ENCODE measurements around the gene CYB5R3. TPM values are rescaled to one million over a fixed set of nuclear protein-coding genes. Genes with fewer than 3 reads are reported as not detected.
"Not testable (repeated sequence)": the region's sequence is repeated elsewhere in the genome, so short reads cannot be mapped to it uniquely, and the experiment has no call there.

CYB5R3 gene
- total and polyA plus RNA-seq, 4 donors, result 346 to 756 (median 437) TPM

- not testable (repeated sequence) for H3K27me3 ChIP-seq (ENCODE audit: control insufficient read depth in 1 of 2, insufficient read depth in 2 of 2, low read length in 1 of 2); H3K4me3 ChIP-seq (ENCODE audit: low read length in 2 of 2); H3K27ac ChIP-seq (ENCODE audit: low read depth in 1 of 2, low read length in 2 of 2); H3K36me3 ChIP-seq (ENCODE audit: control insufficient read depth in 1 of 2, insufficient read depth in 2 of 2, low read length in 1 of 2); DNase-seq; H3K4me1 ChIP-seq (ENCODE audit: control insufficient read depth in 1 of 2, insufficient read depth in 2 of 2, low read length in 2 of 2); H3K9me3 ChIP-seq (ENCODE audit: control insufficient read depth, low read length); ATAC-seq (ENCODE audit: low FRiP score)
- 94 to 95% methylated on average over 3 of the region's 3 CpGs for WGBS, 2 donors
- intact Hi-C loops (cut with DNase I), result loop anchor here (10.0 kb wide), 2 partner anchors 118 to 138 kb away; no protein-coding TSS in a partner anchor
These were observed 17.2 kb upstream of the CYB5R3 start for GRCh38 chr22:42666393-42666792.

GRCh38 chr22:42664976-42665831 lies 16.0 kb upstream of the CYB5R3 start:
- Histone ChIP-seq H3K36me3 (ENCODE audit: control insufficient read depth in 1 of 2, insufficient read depth in 2 of 2, low read length in 1 of 2) (no peaks in the 10 kb centered on the region), H3K27ac (ENCODE audit: low read depth in 1 of 2, low read length in 2 of 2) (no peak overlapping the region), H3K9me3 (ENCODE audit: control insufficient read depth, low read length) (no peaks in the 10 kb centered on the region), H3K27me3 (ENCODE audit: control insufficient read depth in 1 of 2, insufficient read depth in 2 of 2, low read length in 1 of 2) (no peaks in the 10 kb centered on the region), H3K4me3 (ENCODE audit: low read length in 2 of 2) (no peak overlapping the region), H3K4me1 (ENCODE audit: control insufficient read depth in 1 of 2, insufficient read depth in 2 of 2, low read length in 2 of 2) (no peaks in the 10 kb centered on the region)
- WGBS, 2 donors, result 65 to 68% methylated on average over 11 of the region's 11 CpGs
- intact Hi-C loops (cut with DNase I), result loop anchor here (5.0 to 10.0 kb wide), 3 partner anchors 52 to 140 kb away; no protein-coding TSS in a partner anchor
- DNase-seq (no peak), ATAC-seq (ENCODE audit: low FRiP score) (no peak)

GRCh38 chr22:42661985-42662831 lies 13.0 kb upstream of the CYB5R3 start:
- H3K27me3 ChIP-seq (ENCODE audit: control insufficient read depth in 1 of 2, insufficient read depth in 2 of 2, low read length in 1 of 2), result no peaks in the 10 kb centered on the region
- intact Hi-C loops (cut with DNase I), result loop anchor here (2.0 to 10.0 kb wide), 5 partner anchors 39 to 159 kb away; no protein-coding TSS in a partner anchor
- ATAC-seq (ENCODE audit: low FRiP score) (peak; percentile 95), DNase-seq (peak; percentile 89 to 97)
- no peaks in the 10 kb centered on the region for H3K9me3 ChIP-seq (ENCODE audit: control insufficient read depth, low read length)
- H3K36me3 ChIP-seq (ENCODE audit: control insufficient read depth in 1 of 2, insufficient read depth in 2 of 2, low read length in 1 of 2), result no peaks in the 10 kb centered on the region
- WGBS, 2 donors, result 7 to 8% methylated on average over 54 to 68 of the region's 68 CpGs
- peak overlapping the region; percentile 37 to 42 for H3K4me3 ChIP-seq (ENCODE audit: low read length in 2 of 2)
- no peaks in the 10 kb centered on the region for H3K4me1 ChIP-seq (ENCODE audit: control insufficient read depth in 1 of 2, insufficient read depth in 2 of 2, low read length in 2 of 2)
- no peak overlapping the region for H3K27ac ChIP-seq (ENCODE audit: low read depth in 1 of 2, low read length in 2 of 2)

- no peak for DNase-seq
- ATAC-seq (ENCODE audit: low FRiP score), result no peak
- Histone ChIP-seq H3K27ac (ENCODE audit: low read depth in 1 of 2, low read length in 2 of 2) (no peak overlapping the region), H3K4me3 (ENCODE audit: low read length in 2 of 2) (no peak overlapping the region), H3K9me3 (ENCODE audit: control insufficient read depth, low read length) (no peaks in the 10 kb centered on the region), H3K27me3 (ENCODE audit: control insufficient read depth in 1 of 2, insufficient read depth in 2 of 2, low read length in 1 of 2) (no peaks in the 10 kb centered on the region), H3K4me1 (ENCODE audit: control insufficient read depth in 1 of 2, insufficient read depth in 2 of 2, low read length in 2 of 2) (no peaks in the 10 kb centered on the region), H3K36me3 (ENCODE audit: control insufficient read depth in 1 of 2, insufficient read depth in 2 of 2, low read length in 1 of 2) (no peaks in the 10 kb centered on the region)
- intact Hi-C loops (cut with DNase I), result no loop called here
- WGBS, 2 donors, result 94 to 96% methylated on average over 8 of the region's 8 CpGs
These were observed 7.4 kb upstream of the CYB5R3 start for GRCh38 chr22:42656578-42656977.

- no peak overlapping the region for H3K4me3 ChIP-seq (ENCODE audit: low read length in 2 of 2)
- no peaks in the 10 kb centered on the region for H3K27me3 ChIP-seq (ENCODE audit: control insufficient read depth in 1 of 2, insufficient read depth in 2 of 2, low read length in 1 of 2)
- H3K9me3 ChIP-seq (ENCODE audit: control insufficient read depth, low read length), result no peaks in the 10 kb centered on the region
- DNase-seq (no peak), ATAC-seq (ENCODE audit: low FRiP score) (no peak)
- WGBS, 2 donors, result 79 to 81% methylated on average over 9 of the region's 9 CpGs
- H3K4me1 ChIP-seq (ENCODE audit: control insufficient read depth in 1 of 2, insufficient read depth in 2 of 2, low read length in 2 of 2), result no peaks in the 10 kb centered on the region
- no peak overlapping the region for H3K27ac ChIP-seq (ENCODE audit: low read depth in 1 of 2, low read length in 2 of 2)
- H3K36me3 ChIP-seq (ENCODE audit: control insufficient read depth in 1 of 2, insufficient read depth in 2 of 2, low read length in 1 of 2), result no peaks in the 10 kb centered on the region
- intact Hi-C loops (cut with DNase I), result no loop called here
These were observed 6.5 kb upstream of the CYB5R3 start for GRCh38 chr22:42655693-42656092.

GRCh38 chr22:42654436-42655073 lies 5.4 kb upstream of the CYB5R3 start:
- Histone ChIP-seq H3K36me3 (ENCODE audit: control insufficient read depth in 1 of 2, insufficient read depth in 2 of 2, low read length in 1 of 2) (no peaks in the 10 kb centered on the region), H3K4me3 (ENCODE audit: low read length in 2 of 2) (no peak overlapping the region), H3K27me3 (ENCODE audit: control insufficient read depth in 1 of 2, insufficient read depth in 2 of 2, low read length in 1 of 2) (no peaks in the 10 kb centered on the region), H3K4me1 (ENCODE audit: control insufficient read depth in 1 of 2, insufficient read depth in 2 of 2, low read length in 2 of 2) (no peaks in the 10 kb centered on the region), H3K27ac (ENCODE audit: low read depth in 1 of 2, low read length in 2 of 2) (no peak overlapping the region), H3K9me3 (ENCODE audit: control insufficient read depth, low read length) (no peaks in the 10 kb centered on the region)
- DNase-seq (no peak), ATAC-seq (ENCODE audit: low FRiP score) (no peak)
- WGBS, 2 donors, result 90 to 91% methylated on average over 7 of the region's 7 CpGs
- intact Hi-C loops (cut with DNase I), result no loop called here

- WGBS, 2 donors, result 90 to 92% methylated on average over 4 of the region's 4 CpGs
- no peak for ATAC-seq (ENCODE audit: low FRiP score)
- intact Hi-C loops (cut with DNase I), result no loop called here
These were observed 4.8 kb upstream of the CYB5R3 start for GRCh38 chr22:42653999-42654398.

GRCh38 chr22:42651134-42651533 lies 1.9 kb upstream of the CYB5R3 start:
- Histone ChIP-seq H3K4me1 (ENCODE audit: control insufficient read depth in 1 of 2, insufficient read depth in 2 of 2, low read length in 2 of 2) (no peaks in the 10 kb centered on the region), H3K27me3 (ENCODE audit: control insufficient read depth in 1 of 2, insufficient read depth in 2 of 2, low read length in 1 of 2) (no peaks in the 10 kb centered on the region), H3K27ac (ENCODE audit: low read depth in 1 of 2, low read length in 2 of 2) (no peak overlapping the region), H3K4me3 (ENCODE audit: low read length in 2 of 2) (no peak overlapping the region), H3K9me3 (ENCODE audit: control insufficient read depth, low read length) (no peaks in the 10 kb centered on the region), H3K36me3 (ENCODE audit: control insufficient read depth in 1 of 2, insufficient read depth in 2 of 2, low read length in 1 of 2) (no peaks in the 10 kb centered on the region)
- intact Hi-C loops (cut with DNase I), result no loop called here
- DNase-seq (no peak), ATAC-seq (ENCODE audit: low FRiP score) (no peak)
- WGBS, 2 donors, result 69 to 78% methylated on average over 7 of the region's 7 CpGs

More at GRCh38 chr22:42653999-42654398, 4.8 kb upstream of the CYB5R3 start:
- Histone ChIP-seq H3K4me1 (ENCODE audit: control insufficient read depth in 1 of 2, insufficient read depth in 2 of 2, low read length in 2 of 2) (no peaks in the 10 kb centered on the region), H3K27ac (ENCODE audit: low read depth in 1 of 2, low read length in 2 of 2) (no peak overlapping the region), H3K4me3 (ENCODE audit: low read length in 2 of 2) (no peak overlapping the region), H3K9me3 (ENCODE audit: control insufficient read depth, low read length) (no peaks in the 10 kb centered on the region), H3K27me3 (ENCODE audit: control insufficient read depth in 1 of 2, insufficient read depth in 2 of 2, low read length in 1 of 2) (no peaks in the 10 kb centered on the region), H3K36me3 (ENCODE audit: control insufficient read depth in 1 of 2, insufficient read depth in 2 of 2, low read length in 1 of 2) (no peaks in the 10 kb centered on the region)
- DNase-seq, result no peak

All from aorta (tissue), 5 donors.